ENCODE data around the gene MICAL2.

DNA sequence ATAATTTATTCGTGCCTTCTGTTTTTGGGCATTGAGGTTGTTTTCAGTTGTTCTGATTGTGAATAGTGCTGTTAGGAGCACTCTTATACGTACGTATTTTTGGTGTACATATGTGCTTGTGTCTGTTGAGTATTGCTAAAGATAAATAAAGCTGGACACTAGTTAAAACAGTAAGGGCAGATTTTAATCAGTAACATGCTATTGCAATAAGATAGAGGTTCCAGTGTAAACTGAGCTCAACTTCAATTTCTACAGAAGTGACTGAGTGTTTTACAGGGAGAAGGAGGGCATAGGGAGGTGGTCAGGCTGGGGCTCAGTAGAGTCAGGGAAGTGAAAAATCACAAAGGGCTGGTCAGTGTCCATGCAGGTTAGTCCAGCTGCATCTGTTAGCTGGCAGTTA is 191.0 kb downstream of the MICAL2 start:
- TF ChIP-seq, protein P1, sequence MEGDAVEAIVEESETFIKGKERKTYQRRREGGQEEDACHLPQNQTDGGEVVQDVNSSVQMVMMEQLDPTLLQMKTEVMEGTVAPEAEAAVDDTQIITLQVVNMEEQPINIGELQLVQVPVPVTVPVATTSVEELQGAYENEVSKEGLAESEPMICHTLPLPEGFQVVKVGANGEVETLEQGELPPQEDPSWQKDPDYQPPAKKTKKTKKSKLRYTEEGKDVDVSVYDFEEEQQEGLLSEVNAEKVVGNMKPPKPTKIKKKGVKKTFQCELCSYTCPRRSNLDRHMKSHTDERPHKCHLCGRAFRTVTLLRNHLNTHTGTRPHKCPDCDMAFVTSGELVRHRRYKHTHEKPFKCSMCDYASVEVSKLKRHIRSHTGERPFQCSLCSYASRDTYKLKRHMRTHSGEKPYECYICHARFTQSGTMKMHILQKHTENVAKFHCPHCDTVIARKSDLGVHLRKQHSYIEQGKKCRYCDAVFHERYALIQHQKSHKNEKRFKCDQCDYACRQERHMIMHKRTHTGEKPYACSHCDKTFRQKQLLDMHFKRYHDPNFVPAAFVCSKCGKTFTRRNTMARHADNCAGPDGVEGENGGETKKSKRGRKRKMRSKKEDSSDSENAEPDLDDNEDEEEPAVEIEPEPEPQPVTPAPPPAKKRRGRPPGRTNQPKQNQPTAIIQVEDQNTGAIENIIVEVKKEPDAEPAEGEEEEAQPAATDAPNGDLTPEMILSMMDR (IDR thresholded peaks at IDR 0.05) = no peak
- TF ChIP-seq POLR2AphosphoS5 (IDR thresholded peaks at IDR 0.05) = no peak
